HEK293 (cell line): ENCODE results near the gene ADSS1.
A peak's percentile ranks its signal among the peaks of the same experiment; 100 is the strongest.

Source experiments
- CTCF ChIA-PET: fragments of 350-600 bp; formaldehyde crosslinking; extraction: SDS; loops from one replicate; lab custom pipeline; 2021; ENCODE audit warnings: antibody characterized with exemption; lab: Yijun Ruan, JAX
- POLR2A ChIA-PET: fragments of 300-600 bp; formaldehyde crosslinking; extraction: SDS; loops from one replicate; lab custom pipeline; 2020; ENCODE audit warnings: antibody characterized with exemption, inconsistent platforms; lab: Yijun Ruan, JAX
- H3K27ac ChIP-seq: fragments of 200-500 bp; sonication (Bioruptor generic); 2 replicates; pipeline ENCODE4 v1.5.1; 2014; ENCODE audit warnings: low read depth, low read length, control low read depth, inconsistent platforms; ENCODE audit errors: extremely low read depth
- H3K36me3 ChIP-seq, 2 experiments: fragments of 200-500 bp in 1 of 2; sonication (Bioruptor generic) in 1 of 2; 1 replicate in 1 of 2; 2 replicates in 1 of 2; pipeline ENCODE4 v1.5.1; 2014 to 2017; ENCODE audit warnings: inconsistent platforms in 2 of 2, low read length in 2 of 2; ENCODE audit not compliant: control insufficient read depth in 2 of 2, insufficient read depth in 1 of 2
- H3K4me1 ChIP-seq: fragments of 200-500 bp; sonication (Bioruptor generic); 2 replicates; pipeline ENCODE4 v1.5.1; 2014; ENCODE audit warnings: mild to moderate bottlenecking, low read length, inconsistent platforms; ENCODE audit not compliant: control insufficient read depth, insufficient read depth
- H3K4me3 ChIP-seq: 2 replicates; pipeline ENCODE4 v1.5.1; 2011; ENCODE audit warnings: low read depth, mild to moderate bottlenecking, control low read depth, low read length, moderate library complexity
- H3K9me3 ChIP-seq: fragments of 200-500 bp; sonication (Bioruptor generic); 2 replicates; pipeline ENCODE4 v1.5.1; 2014; ENCODE audit warnings: low read depth, low read length, inconsistent platforms; ENCODE audit not compliant: control insufficient read depth, insufficient read depth
- GLIS1 ChIP-seq: fragments of 450-650 bp; formaldehyde crosslinking; IDR thresholded peaks from 2 replicates; pipeline ENCODE4 v1.5.1; 2016; ENCODE audit warnings: missing biosample characterization, missing genetic modification characterization
- HOXC10 ChIP-seq: sonication (generic); formaldehyde crosslinking; IDR thresholded peaks from 2 replicates; pipeline ENCODE4 v1.8.1; 2023; ENCODE audit warnings: mild to moderate bottlenecking, missing genetic modification reagents
- PRDM10 ChIP-seq: fragments of 450-650 bp; formaldehyde crosslinking; IDR thresholded peaks from 2 replicates; pipeline ENCODE4 v1.5.1; 2016; ENCODE audit warnings: missing biosample characterization, missing genetic modification characterization
- SALL2 ChIP-seq: fragments of 450-650 bp; formaldehyde crosslinking; IDR thresholded peaks from 2 replicates; pipeline ENCODE4 v1.5.0; 2017; ENCODE audit warnings: missing biosample characterization, mild to moderate bottlenecking, missing genetic modification characterization, borderline replicate concordance
- SCRT2 ChIP-seq: fragments of 450-650 bp; formaldehyde crosslinking; IDR thresholded peaks from 2 replicates; pipeline ENCODE4 v1.5.1; 2016; ENCODE audit warnings: missing biosample characterization, missing genetic modification characterization
- TCF7L2 ChIP-seq: IDR thresholded peaks from 2 replicates; pipeline ENCODE4 v1.6.1; 2011; ENCODE audit warnings: low read depth, mild to moderate bottlenecking, inconsistent platforms, low read length, moderate library complexity, borderline replicate concordance
- YY2 ChIP-seq: fragments of 450-650 bp; formaldehyde crosslinking; IDR thresholded peaks from 2 replicates; pipeline ENCODE4 v1.5.1; 2016; ENCODE audit warnings: missing biosample characterization, missing genetic modification characterization
- ZBTB17 ChIP-seq: fragments of 450-650 bp; formaldehyde crosslinking; IDR thresholded peaks from 2 replicates; pipeline ENCODE4 v1.5.1; 2016; ENCODE audit warnings: missing biosample characterization, missing genetic modification characterization
- ZBTB6 ChIP-seq: fragments of 450-650 bp; formaldehyde crosslinking; IDR thresholded peaks from 2 replicates; pipeline ENCODE4 v1.5.1; 2017; ENCODE audit warnings: missing biosample characterization, missing genetic modification characterization
- ZBTB7A ChIP-seq: fragments of 450-650 bp; formaldehyde crosslinking; IDR thresholded peaks from 2 replicates; pipeline ENCODE4 v1.5.1; 2016; ENCODE audit warnings: low read depth, missing biosample characterization, missing genetic modification characterization
- ZBTB8A ChIP-seq: fragments of 450-650 bp; formaldehyde crosslinking; IDR thresholded peaks from 2 replicates; pipeline ENCODE4 v1.5.1; 2016; ENCODE audit warnings: missing biosample characterization, missing genetic modification characterization
- ZFHX2 ChIP-seq: fragments of 450-650 bp; formaldehyde crosslinking; conservative IDR thresholded peaks from 2 replicates; pipeline ENCODE4 v1.5.1; 2016; ENCODE audit warnings: missing biosample characterization, missing genetic modification characterization
- ZFP69B ChIP-seq: fragments of 450-650 bp; formaldehyde crosslinking; IDR thresholded peaks from 2 replicates; pipeline ENCODE4 v1.5.1; 2016; ENCODE audit warnings: missing biosample characterization, missing genetic modification characterization
- ZNF19 ChIP-seq: fragments of 450-650 bp; formaldehyde crosslinking; IDR thresholded peaks from 2 replicates; pipeline ENCODE4; 2016; ENCODE audit warnings: missing biosample characterization, missing genetic modification characterization, low read depth
- ZNF239 ChIP-seq: fragments of 450-650 bp; formaldehyde crosslinking; IDR thresholded peaks from 2 replicates; pipeline ENCODE4 v1.5.1; 2016; ENCODE audit warnings: missing biosample characterization, missing genetic modification characterization
- ZNF280C ChIP-seq: fragments of 450-650 bp; formaldehyde crosslinking; IDR thresholded peaks from 2 replicates; pipeline ENCODE4 v1.5.1; 2016; ENCODE audit warnings: missing biosample characterization, missing genetic modification characterization
- ZNF302 ChIP-seq: fragments of 450-650 bp; formaldehyde crosslinking; IDR thresholded peaks from 2 replicates; pipeline ENCODE4 v1.5.1; 2016; ENCODE audit warnings: missing biosample characterization, missing genetic modification characterization, low read depth
- ZNF549 ChIP-seq: fragments of 450-650 bp; IDR thresholded peaks from 2 replicates; pipeline ENCODE4 v1.5.1; 2018; ENCODE audit warnings: missing biosample characterization, missing genetic modification characterization, mild to moderate bottlenecking, inconsistent platforms, moderate library complexity
- ZNF580 ChIP-seq: fragments of 450-650 bp; formaldehyde crosslinking; IDR thresholded peaks from 2 replicates; pipeline ENCODE4 v1.5.1; 2016; ENCODE audit warnings: missing biosample characterization, missing genetic modification characterization
- ZNF600 ChIP-seq: fragments of 450-650 bp; formaldehyde crosslinking; IDR thresholded peaks from 2 replicates; pipeline ENCODE4 v1.5.1; 2016; ENCODE audit warnings: missing biosample characterization, missing genetic modification characterization
- ZSCAN23 ChIP-seq: fragments of 450-650 bp; formaldehyde crosslinking; IDR thresholded peaks from 2 replicates; pipeline ENCODE4 v1.5.1; 2016; ENCODE audit warnings: missing biosample characterization, missing genetic modification characterization
- ZXDB ChIP-seq: fragments of 450-650 bp; formaldehyde crosslinking; IDR thresholded peaks from 2 replicates; pipeline ENCODE4 v1.5.1; 2016; ENCODE audit warnings: missing biosample characterization, missing genetic modification characterization
- TF ChIP-seq, protein P1 (sequence below): fragments of 450-650 bp; formaldehyde crosslinking; IDR thresholded peaks from 2 replicates; pipeline ENCODE4 v1.5.1; 2016; ENCODE audit warnings: missing biosample characterization, missing genetic modification characterization
- TF ChIP-seq, protein P2 (sequence below): fragments of 450-650 bp; formaldehyde crosslinking; IDR thresholded peaks from 2 replicates; pipeline ENCODE4 v1.5.1; 2016; ENCODE audit warnings: missing biosample characterization, missing genetic modification characterization

ADSS1 gene

DNA sequence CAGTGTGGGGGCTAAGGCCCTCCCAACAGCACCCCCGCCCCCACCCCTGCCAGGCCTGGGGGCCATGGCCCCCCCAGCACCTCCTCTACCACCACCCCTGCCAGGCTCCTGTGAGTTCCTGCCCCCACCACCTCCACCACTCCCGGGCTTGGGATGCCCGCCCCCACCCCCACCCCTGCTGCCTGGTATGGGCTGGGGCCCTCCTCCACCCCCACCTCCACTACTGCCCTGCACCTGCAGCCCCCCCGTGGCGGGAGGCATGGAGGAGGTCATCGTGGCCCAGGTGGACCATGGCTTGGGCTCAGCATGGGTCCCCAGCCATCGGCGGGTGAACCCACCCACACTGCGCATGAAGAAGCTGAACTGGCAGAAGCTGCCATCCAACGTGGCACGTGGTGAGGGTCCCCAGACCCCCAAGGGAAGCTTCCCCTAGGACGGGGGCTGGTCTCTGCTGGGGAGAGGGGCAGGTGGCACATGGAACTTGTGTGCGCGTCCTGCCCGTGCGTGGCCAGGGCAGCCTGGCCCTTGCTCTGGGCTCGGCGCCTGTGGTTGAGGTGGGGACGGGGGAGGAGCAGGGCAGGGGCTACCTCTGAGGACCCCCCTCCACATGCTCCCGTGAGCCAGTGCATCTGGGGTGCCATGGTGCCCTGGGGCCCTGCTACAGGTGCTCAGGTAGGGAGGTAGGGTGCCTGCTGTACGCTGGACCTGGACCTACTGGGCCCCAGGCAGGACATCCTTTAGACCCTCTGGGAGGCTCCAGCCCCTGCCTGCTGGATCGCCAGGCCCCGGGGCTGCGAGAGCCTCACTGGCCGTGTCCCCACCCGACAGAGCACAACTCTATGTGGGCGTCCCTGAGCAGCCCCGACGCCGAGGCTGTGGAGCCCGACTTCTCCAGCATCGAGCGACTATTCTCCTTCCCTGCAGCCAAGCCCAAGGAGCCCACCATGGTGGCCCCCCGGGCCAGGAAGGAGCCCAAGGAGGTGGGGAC lies 16.1 kb upstream of the ADSS1 start:
- CTCF ChIA-PET: interaction anchor here (1.2 kb wide), 1 partner anchor 14 kb away, joined by 5 read pairs; no protein-coding TSS in a partner anchor
- H3K27ac ChIP-seq: no peak overlapping the region
- POLR2A ChIA-PET: interaction anchor here (1.7 kb wide), 1 partner anchor 10 kb away, joined by 5 read pairs; no protein-coding TSS in a partner anchor
- H3K36me3 ChIP-seq: peaks cover 5 to 71% of the 10 kb centered on the region in 2 experiments; a peak in 2 of 3 replicates
- no peaks in the 10 kb centered on the region for H3K9me3 ChIP-seq
- H3K4me1 ChIP-seq: no peaks in the 10 kb centered on the region
- H3K4me3 ChIP-seq: no peak overlapping the region
- TF ChIP-seq, protein P1, sequence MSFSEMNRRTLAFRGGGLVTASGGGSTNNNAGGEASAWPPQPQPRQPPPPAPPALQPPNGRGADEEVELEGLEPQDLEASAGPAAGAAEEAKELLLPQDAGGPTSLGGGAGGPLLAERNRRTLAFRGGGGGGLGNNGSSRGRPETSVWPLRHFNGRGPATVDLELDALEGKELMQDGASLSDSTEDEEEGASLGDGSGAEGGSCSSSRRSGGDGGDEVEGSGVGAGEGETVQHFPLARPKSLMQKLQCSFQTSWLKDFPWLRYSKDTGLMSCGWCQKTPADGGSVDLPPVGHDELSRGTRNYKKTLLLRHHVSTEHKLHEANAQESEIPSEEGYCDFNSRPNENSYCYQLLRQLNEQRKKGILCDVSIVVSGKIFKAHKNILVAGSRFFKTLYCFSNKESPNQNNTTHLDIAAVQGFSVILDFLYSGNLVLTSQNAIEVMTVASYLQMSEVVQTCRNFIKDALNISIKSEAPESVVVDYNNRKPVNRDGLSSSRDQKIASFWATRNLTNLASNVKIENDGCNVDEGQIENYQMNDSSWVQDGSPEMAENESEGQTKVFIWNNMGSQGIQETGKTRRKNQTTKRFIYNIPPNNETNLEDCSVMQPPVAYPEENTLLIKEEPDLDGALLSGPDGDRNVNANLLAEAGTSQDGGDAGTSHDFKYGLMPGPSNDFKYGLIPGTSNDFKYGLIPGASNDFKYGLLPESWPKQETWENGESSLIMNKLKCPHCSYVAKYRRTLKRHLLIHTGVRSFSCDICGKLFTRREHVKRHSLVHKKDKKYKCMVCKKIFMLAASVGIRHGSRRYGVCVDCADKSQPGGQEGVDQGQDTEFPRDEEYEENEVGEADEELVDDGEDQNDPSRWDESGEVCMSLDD (tag by site-specific recombination): no peak
- TF ChIP-seq, protein P2, sequence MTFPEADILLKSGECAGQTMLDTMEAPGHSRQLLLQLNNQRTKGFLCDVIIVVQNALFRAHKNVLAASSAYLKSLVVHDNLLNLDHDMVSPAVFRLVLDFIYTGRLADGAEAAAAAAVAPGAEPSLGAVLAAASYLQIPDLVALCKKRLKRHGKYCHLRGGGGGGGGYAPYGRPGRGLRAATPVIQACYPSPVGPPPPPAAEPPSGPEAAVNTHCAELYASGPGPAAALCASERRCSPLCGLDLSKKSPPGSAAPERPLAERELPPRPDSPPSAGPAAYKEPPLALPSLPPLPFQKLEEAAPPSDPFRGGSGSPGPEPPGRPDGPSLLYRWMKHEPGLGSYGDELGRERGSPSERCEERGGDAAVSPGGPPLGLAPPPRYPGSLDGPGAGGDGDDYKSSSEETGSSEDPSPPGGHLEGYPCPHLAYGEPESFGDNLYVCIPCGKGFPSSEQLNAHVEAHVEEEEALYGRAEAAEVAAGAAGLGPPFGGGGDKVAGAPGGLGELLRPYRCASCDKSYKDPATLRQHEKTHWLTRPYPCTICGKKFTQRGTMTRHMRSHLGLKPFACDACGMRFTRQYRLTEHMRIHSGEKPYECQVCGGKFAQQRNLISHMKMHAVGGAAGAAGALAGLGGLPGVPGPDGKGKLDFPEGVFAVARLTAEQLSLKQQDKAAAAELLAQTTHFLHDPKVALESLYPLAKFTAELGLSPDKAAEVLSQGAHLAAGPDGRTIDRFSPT (tag by site-specific recombination): peak; percentile 64; the same call in 1 of the 2 replicates
- no peak for TF ChIP-seq ZNF19
- peak; percentile 47; the same call in 1 of the 2 replicates for TF ChIP-seq SCRT2 (tag by site-specific recombination)
- TF ChIP-seq ZFHX2: peak; percentile 52
- TF ChIP-seq ZFP69B (tag by site-specific recombination): no peak
- TF ChIP-seq ZBTB17 (tag by site-specific recombination): 0 out of 2 replicates have a peak, but pooled peaks have one; percentile 48
- no peak for TF ChIP-seq YY2 (tag by site-specific recombination)
- no peak for TF ChIP-seq ZNF239 (tag by site-specific recombination)
- no peak for TF ChIP-seq TCF7L2
- no peak for TF ChIP-seq SALL2 (tag by site-specific recombination)
- no peak for TF ChIP-seq ZSCAN23 (tag by site-specific recombination)
- peak; percentile 50; the same call in 1 of the 2 replicates for TF ChIP-seq ZNF600 (tag by site-specific recombination)
- peak; percentile 26; the same call in 1 of the 2 replicates for TF ChIP-seq ZBTB6 (tag by site-specific recombination)
- 0 out of 2 replicates have a peak, but pooled peaks have one; percentile 21 for TF ChIP-seq ZBTB8A (tag by site-specific recombination)
- TF ChIP-seq ZNF580 (tag by site-specific recombination): no peak
- 0 out of 2 replicates have a peak, but pooled peaks have one; percentile 5 for TF ChIP-seq GLIS1 (tag by site-specific recombination)
- no peak for TF ChIP-seq ZNF549 (tag by site-specific recombination)
- 0 out of 2 replicates have a peak, but pooled peaks have one; percentile 24 for TF ChIP-seq ZXDB (tag by site-specific recombination)
- no peak for TF ChIP-seq ZNF302 (tag by site-specific recombination)
- TF ChIP-seq PRDM10 (tag by site-specific recombination): no peak
- no peak for TF ChIP-seq HOXC10 (CRISPR knock-in tag)
- no peak for TF ChIP-seq ZNF280C (tag by site-specific recombination)
- TF ChIP-seq ZBTB7A: no peak; the same call in 1 of the 2 replicates
